ENCODE data around the gene TMEM225B.

The TMEM225B gene

DNA sequence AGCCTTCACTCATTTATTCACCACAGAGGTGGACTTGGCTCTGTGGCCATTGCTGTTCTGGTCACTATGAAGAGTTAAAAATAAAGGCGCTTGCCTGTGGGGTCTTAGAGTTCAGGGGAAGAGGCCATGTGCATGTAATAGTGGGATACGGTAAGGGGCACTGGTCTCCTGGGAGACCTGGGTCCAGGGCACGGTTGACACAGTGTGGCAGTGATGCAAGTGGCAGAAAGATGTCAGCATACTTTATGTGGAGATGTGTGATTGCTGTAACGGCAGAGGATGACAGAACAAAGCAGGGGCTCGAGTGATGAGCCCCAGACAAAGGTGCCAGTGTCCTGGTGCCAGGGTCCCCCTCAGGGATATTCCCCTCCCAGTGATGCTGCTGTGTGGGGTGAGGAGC, 27.3 kb downstream of the TMEM225B start:
- TF ChIP-seq GATA2 (IDR thresholded peaks at IDR 0.05; ENCODE audit: low read depth, low read length) (no peak), GATA3 (IDR thresholded peaks at IDR 0.05; ENCODE audit: low read depth, low read length) (no peak)

DNA sequence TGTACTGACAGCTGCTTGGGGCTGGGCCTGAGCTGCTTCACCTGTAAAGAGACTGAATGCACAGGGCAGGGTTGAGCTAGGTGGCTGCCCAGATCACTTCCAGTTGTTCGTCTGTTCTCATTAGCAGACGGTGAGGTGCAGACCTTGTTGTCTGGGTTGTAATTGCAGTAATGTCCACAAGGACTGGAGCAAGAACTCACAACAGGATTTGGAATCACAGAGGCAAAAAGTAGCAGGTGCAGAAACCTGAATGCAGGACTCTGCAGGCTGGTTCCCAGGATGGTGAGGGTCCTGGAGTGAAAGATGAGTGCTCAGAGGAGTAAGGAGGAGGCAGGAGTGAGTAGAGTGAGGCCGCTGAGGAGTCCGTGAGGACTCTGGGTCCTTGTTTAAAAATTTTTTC, 27.9 kb downstream of the TMEM225B start:
- no peak for TF ChIP-seq GATA2 (IDR thresholded peaks at IDR 0.05; ENCODE audit: low read depth, low read length)
- TF ChIP-seq GATA3 (IDR thresholded peaks at IDR 0.05; ENCODE audit: low read depth, low read length): no peak

DNA sequence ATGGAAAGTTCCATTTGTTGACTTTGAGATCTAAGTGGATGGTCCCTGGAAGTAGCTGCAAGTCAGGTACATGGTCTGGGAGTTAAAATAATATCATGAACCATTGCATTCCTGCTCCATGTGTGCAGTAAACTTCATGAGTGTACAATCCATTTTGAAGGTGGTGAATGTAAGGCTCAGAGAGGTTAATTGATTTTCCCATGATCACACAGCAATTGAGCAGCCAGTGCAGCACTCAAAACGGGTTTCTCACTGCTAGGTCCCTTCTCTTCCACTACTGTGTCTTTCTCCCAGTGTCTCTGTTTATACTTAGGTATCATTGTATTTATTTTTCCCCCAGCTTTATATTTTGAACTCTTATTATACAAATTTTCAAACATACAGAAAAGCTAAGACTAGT, 28.6 kb downstream of the TMEM225B start:
- TF ChIP-seq GATA3 (IDR thresholded peaks at IDR 0.05; ENCODE audit: low read depth, low read length) (no peak), GATA2 (IDR thresholded peaks at IDR 0.05; ENCODE audit: low read depth, low read length) (no peak)

DNA sequence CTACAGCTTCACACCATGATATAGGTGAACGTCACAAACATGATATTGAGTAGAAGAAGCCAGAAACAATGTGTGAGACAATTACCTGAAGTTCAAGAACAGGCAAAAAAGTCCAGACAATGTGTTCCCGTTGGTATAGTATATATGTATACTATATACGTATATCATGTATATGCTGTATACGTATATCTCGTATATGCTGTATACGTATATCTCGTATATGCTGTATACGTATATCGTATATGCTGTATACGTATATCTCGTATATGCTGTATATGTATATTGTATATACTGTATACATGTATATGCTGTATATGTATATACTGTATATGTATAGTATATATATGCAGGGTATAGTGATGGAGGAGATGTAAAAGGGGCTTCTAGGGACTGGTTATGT, 29.4 kb downstream of the TMEM225B start:
- no peak for TF ChIP-seq GATA3 (IDR thresholded peaks at IDR 0.05; ENCODE audit: low read depth, low read length)
- no peak for TF ChIP-seq GATA2 (IDR thresholded peaks at IDR 0.05; ENCODE audit: low read depth, low read length)

DNA sequence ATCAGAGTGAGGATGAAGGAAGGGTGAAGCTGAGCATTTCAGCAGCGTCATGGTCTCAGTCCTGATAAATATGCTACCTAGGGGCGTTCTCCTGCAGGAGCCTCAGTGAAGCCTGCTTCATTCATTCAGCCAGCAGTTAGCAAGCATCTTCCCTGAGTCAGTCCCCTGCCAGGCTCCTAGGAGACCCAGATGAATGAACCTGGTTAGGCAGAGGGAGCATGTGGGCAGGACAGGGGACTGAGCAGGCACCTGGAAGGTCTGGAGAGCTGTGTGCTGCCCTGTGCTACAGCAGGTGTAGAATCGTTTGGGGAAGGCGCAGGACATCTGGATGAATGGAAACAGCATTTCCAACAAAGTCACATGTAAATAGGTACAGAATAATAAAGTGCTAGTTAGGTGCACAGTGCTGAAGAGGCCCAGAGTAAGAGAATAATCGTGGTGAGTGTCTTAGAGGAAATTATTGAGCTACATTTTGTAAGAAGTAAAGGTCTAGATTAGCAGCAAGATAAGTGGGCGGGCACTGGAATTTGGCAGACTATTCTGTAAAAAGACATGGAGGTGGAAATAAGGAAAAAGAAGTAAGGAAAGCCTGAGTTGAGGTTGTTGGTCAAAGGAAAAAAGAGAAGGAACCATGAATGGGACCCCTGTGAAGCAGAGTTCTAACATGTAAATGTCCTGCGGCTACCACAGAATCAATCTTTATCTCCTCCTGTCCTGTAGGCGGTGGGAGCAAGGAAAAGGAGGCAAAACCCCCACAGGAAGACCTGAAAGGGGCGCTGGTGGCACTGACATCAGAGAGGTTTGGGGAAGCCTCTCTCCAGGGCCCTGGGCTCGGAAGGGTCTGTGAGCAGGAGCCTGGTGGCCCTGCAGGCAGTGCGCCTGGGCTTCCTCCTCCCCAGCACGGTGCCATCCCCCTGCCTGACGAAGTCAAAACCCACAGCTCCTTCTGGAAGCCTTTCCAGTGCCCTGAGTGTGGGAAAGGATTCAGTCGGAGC, 30.7 kb downstream of the TMEM225B start:
- TF ChIP-seq GATA2 (IDR thresholded peaks at IDR 0.05; ENCODE audit: low read depth, low read length): no peak; the same call in 1 of the 2 replicates
- no peak for TF ChIP-seq GATA3 (IDR thresholded peaks at IDR 0.05; ENCODE audit: low read depth, low read length)

DNA sequence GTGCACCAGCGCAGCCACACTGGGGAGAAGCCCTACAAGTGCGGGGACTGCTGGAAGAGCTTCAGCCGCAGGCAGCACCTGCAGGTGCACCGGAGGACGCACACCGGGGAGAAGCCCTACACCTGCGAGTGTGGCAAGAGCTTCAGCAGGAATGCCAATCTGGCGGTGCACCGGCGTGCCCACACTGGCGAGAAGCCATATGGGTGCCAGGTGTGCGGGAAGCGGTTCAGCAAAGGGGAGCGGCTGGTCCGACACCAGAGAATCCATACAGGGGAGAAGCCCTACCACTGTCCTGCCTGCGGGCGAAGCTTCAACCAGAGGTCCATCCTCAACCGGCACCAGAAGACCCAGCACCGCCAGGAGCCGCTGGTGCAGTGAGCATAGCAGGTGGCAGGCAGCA, 31.6 kb downstream of the TMEM225B start:
- TF ChIP-seq GATA3 (IDR thresholded peaks at IDR 0.05; ENCODE audit: low read depth, low read length) (no peak), GATA2 (IDR thresholded peaks at IDR 0.05; ENCODE audit: low read depth, low read length) (no peak)

DNA sequence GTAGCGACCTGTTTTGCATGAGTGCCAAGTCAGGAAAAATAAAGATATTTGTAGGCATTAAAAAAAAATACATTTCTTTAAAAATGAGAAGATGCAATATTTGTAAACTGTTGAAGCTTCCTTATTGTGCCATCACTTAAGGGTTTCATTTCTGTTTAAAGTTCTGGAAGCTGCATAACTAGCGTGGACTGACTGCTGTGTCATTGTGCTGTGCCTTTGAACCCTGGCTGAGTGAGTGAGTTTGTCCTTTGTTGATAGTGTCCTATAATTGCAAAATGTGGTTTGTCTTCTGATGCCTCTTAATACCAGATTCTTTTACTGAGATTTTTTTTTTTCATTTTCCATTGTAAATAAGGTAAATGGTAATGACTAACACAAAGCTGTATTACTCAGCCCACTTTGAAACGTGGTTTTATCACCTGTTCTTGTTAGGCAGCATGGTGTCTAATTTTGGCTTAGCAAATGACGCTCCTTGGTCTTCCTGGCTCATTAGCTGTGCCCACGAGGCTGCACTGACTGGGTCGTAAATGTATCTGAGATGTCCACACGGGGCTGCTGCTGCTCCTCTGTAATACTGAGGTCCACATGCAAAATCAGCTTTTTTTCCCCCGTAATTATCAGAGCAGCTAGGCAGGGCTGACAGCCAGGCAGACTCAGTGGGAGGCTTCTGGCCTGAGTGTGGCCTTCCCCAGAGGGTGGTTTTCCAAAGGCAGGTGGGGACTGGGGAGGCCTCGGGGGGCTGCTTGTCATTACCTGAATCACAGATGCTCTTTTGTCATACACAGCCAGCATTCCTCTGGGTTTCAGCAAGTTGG, 33.4 kb downstream of the TMEM225B start:
- TF ChIP-seq GATA3 (IDR thresholded peaks at IDR 0.05; ENCODE audit: low read depth, low read length) (no peak), GATA2 (IDR thresholded peaks at IDR 0.05; ENCODE audit: low read depth, low read length) (no peak)

DNA sequence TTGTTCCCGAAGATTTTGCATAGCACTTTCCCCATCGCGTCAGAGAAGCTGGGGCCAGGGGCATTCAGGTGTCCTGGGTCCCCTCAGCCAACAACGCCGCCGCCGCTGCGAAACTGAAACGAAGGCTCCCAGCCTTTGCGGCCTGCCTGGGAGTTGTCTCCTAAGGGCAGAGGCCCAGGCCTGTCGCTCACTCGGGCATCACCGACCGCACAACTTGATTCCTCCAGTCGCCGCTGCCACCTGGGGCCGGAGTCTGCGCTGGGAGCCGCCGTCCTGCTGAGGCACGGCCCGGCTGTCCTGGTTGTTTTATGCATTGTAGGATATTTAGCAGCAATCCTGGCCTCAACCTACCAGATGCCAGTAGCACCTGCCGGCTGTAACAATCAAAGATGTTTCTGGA, 40.7 kb downstream of the TMEM225B start:
- no peak for TF ChIP-seq GATA2 (IDR thresholded peaks at IDR 0.05; ENCODE audit: low read depth, low read length)
- no peak for TF ChIP-seq GATA3 (IDR thresholded peaks at IDR 0.05; ENCODE audit: low read depth, low read length)

DNA sequence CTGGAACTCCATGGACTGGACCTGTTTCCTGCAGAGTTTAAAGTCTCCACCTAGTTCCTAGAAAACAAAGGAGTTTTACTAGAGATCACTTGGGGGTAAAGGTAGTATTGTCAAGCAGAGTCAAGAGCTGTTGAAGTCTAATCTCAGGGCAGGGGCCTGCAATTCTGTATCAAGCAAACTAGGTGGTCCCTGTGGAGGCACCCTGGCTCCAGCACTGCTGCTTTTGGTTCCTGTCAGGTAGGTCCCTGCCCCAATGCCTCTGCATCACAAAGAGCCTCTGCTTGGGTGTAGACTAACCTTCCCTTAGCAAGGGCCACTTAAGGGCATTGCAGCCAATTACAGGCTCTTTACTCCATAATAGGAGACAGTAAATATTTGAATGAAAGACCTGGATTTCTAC, 41.2 kb downstream of the TMEM225B start:
- TF ChIP-seq GATA2 (IDR thresholded peaks at IDR 0.05; ENCODE audit: low read depth, low read length) (no peak), GATA3 (IDR thresholded peaks at IDR 0.05; ENCODE audit: low read depth, low read length) (no peak)

DNA sequence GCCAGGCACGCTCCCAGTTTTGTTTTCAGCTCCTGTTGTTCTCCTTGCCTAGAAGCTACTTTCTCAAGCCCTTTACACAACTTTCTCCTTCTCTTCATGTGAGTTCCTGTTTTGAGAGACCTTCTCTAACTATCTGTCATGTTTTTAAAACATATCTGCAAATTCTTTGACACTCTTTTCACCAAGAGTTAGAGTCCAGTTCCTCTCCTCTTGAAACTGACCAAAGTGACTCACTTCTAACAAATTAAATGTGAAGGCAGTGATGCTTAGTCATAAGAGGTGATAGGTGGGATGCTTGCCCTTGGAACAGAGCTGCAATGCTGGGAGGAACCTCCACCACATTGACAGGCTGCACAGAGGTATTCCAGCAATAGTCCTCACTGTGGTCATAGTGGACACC, 44.0 kb downstream of the TMEM225B start:
- TF ChIP-seq GATA3 (IDR thresholded peaks at IDR 0.05; ENCODE audit: low read depth, low read length): no peak

DNA sequence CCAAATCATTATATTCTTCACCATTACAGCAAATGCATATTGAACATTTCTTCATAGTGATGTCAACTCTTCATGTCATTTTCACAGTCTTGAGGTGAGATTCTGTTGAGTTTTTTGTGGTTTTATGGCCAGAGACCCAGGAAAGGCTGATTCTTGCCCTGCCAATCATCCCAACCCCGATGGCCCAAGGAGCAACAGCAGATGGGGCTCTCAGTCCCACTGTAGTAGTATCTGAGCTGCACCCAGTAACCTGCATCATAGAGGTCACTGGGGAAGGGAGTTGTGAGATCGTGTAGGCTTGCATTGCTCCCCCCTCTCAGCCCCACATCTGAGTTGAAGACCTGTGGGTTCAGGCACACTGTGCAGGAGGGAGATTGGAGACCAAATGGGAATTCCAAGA, 45.4 kb downstream of the TMEM225B start:
- no peak for TF ChIP-seq GATA3 (IDR thresholded peaks at IDR 0.05; ENCODE audit: low read depth, low read length)
- no peak for TF ChIP-seq GATA2 (IDR thresholded peaks at IDR 0.05; ENCODE audit: low read depth, low read length)

DNA sequence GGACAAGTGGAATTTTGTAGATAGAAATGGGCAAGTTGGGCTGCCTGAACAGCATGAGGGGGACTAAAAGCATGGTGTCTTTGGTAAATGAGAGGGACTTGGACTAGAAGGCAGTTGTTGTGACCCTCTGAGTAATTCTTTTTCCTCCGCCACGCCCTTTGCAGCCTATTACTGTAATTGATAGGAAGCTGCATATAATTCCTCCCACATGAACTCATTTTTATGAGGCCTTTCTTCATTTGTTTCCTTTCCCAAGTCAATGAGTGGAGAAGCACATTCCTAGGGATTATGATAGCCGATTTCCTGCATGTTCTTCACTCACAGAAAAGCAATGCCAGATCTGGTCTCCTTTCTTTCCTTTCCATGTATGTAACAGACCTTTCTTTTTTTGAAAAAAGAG, 46.4 kb downstream of the TMEM225B start:
- no peak for TF ChIP-seq GATA2 (IDR thresholded peaks at IDR 0.05; ENCODE audit: low read depth, low read length)
- no peak for TF ChIP-seq GATA3 (IDR thresholded peaks at IDR 0.05; ENCODE audit: low read depth, low read length)

DNA sequence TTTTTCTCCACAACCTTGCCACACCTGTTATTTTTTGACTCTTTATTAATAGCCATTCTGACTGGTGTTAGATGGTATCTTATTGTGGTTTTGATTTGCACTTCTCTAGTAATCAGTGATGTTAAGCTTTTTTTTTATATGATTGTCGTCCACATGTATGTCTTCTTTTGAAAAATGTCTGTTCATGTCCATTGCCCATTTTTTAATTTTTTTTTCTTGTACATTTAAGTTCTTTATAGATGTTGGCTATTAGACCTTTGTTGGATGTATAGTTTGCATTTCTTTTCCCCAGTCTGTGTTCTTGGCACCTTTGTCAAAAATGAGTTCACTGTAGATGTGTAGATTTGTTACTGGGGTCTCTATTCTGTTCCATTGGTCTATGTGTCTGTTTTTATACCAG, 47.5 kb downstream of the TMEM225B start:
- no peak for TF ChIP-seq GATA2 (IDR thresholded peaks at IDR 0.05; ENCODE audit: low read depth, low read length)
- no peak for TF ChIP-seq GATA3 (IDR thresholded peaks at IDR 0.05; ENCODE audit: low read depth, low read length)

DNA sequence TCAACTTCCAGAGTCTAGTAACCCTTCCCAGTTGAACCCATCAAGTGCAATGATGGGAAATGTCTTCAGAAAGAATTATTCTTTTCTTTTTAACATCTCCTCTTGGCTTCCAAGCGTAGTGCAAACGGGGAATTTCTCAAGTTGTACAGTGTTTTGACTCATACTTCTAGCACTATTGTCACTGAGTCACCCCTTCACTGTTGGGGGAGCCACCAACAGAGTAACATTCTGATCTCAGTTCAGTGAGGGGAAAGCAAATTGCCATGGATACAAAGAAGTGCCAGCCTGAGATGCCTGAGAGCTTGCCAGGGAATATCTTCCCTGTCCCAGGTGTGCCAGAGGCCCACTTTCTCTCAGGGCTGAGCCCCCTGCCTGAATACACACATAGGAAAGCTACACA, 50.8 kb downstream of the TMEM225B start:
- no peak for TF ChIP-seq GATA2 (IDR thresholded peaks at IDR 0.05; ENCODE audit: low read depth, low read length)
- TF ChIP-seq GATA3 (IDR thresholded peaks at IDR 0.05; ENCODE audit: low read depth, low read length): no peak

DNA sequence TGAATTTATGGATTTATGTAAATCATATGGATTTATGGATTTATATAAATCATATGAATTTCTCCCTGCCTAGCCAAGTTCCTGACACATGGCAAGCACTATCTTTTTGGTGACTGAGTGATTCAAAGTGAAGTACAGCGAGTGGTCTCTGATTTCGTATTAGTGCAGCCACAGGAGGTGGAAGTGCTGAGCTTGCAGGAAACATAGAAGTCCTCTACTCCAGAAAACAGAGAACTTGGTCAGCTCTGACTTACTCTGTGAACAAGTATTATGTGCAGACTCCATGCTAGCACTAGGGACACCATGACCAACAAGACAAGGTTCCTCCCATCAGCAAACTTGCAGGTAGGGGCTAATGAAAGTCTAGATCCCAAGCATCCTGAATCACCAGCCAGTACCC, 53.2 kb downstream of the TMEM225B start:
- no peak for TF ChIP-seq GATA3 (IDR thresholded peaks at IDR 0.05; ENCODE audit: low read depth, low read length)
- no peak for TF ChIP-seq GATA2 (IDR thresholded peaks at IDR 0.05; ENCODE audit: low read depth, low read length)
